GM12872 (cell line): ENCODE results near the gene PLEKHG4B.

ENCODE experiments used
- CTCF ChIP-seq: IDR thresholded peaks from 3 replicates; pipeline ENCODE4 v1.5.1; 2011; ENCODE audit warnings: low read depth, mild to moderate bottlenecking, low read length, moderate library complexity; ENCODE audit not compliant: insufficient read depth

The PLEKHG4B gene

GRCh38 chr5:189976-190365, 98.0 kb downstream of the PLEKHG4B start:
- TF ChIP-seq CTCF: no peak

- no peak for TF ChIP-seq CTCF
Observed at GRCh38 chr5:190366-191035, 98.5 kb downstream of the PLEKHG4B start.

GRCh38 chr5:191036-191948, 99.3 kb downstream of the PLEKHG4B start, which contains the start of gene LRRC14B:
LRRC14B (plus strand) TSS chr5:191495; CDS start chr5:191539, 44 bp downstream.
- no peak for TF ChIP-seq CTCF

- TF ChIP-seq CTCF: no peak
Observed at GRCh38 chr5:191949-192690, 100.2 kb downstream of the PLEKHG4B start.

GRCh38 chr5:192691-192969, 100.7 kb downstream of the PLEKHG4B start:
- no peak for TF ChIP-seq CTCF

GRCh38 chr5:192970-193831, 101.2 kb downstream of the PLEKHG4B start:
- TF ChIP-seq CTCF: no peak
